ENCODE measurements around the gene C1QTNF4. TPM values are rescaled to one million over a fixed set of nuclear protein-coding genes. Genes with fewer than 3 reads are reported as not detected.
A peak's percentile ranks its signal among the peaks of the same experiment; 100 is the strongest.

Gene C1QTNF4
- total and polyA plus RNA-seq, 9 of the 15 experiments (the other 6 are each of a cell fraction or from before 2014, with no cell fraction given): not detected

- TF ChIP-seq ZFP1 (CRISPR knock-in tag; IDR thresholded peaks at IDR 0.05) (no peak), TEAD2 (tag; IDR thresholded peaks at IDR 0.05) (no peak), ZKSCAN3 (CRISPR knock-in tag; IDR thresholded peaks at IDR 0.05) (no peak), MYNN (IDR thresholded peaks at IDR 0.05) (peak; percentile 100), MYNN (CRISPR knock-in tag; IDR thresholded peaks at IDR 0.05) (peak; percentile 82), ATF2 (CRISPR knock-in tag; IDR thresholded peaks at IDR 0.05) (no peak), AFF4 (CRISPR knock-in tag; IDR thresholded peaks at IDR 0.05) (peak; percentile 98), ILF3 (IDR thresholded peaks at IDR 0.05; ENCODE audit: borderline replicate concordance) (no peak; the same call in 1 of the 2 replicates), ZNF311 (CRISPR knock-in tag; IDR thresholded peaks at IDR 0.05) (no peak), SMARCE1 (IDR thresholded peaks at IDR 0.05) (peak; percentile 71; the same call in 1 of the 2 replicates), TCF7L2 (IDR thresholded peaks at IDR 0.05; ENCODE audit: low read depth, low read length) (no peak), MYBL2 (IDR thresholded peaks at IDR 0.05; ENCODE audit: low read depth) (0 out of 2 replicates have a peak, but pooled peaks have one; percentile 17), MYBL2 (CRISPR knock-in tag; IDR thresholded peaks at IDR 0.05; ENCODE audit: borderline replicate concordance) (no peak), ZSCAN32 (CRISPR knock-in tag; IDR thresholded peaks at IDR 0.05) (no peak), FOS (IDR thresholded peaks at IDR 0.05; ENCODE audit: extremely low read depth, insufficient read length) (no peak), HNRNPK (IDR thresholded peaks at IDR 0.05; ENCODE audit: low read depth, low read length, poor library complexity, severe bottlenecking) (no peak), SP2 (IDR thresholded peaks at IDR 0.05; ENCODE audit: extremely low read depth, low read depth, low read length, poor library complexity, severe bottlenecking) (no peak), STAT6 (CRISPR knock-in tag; IDR thresholded peaks at IDR 0.05) (no peak), GTF2B (IDR thresholded peaks at IDR 0.05; ENCODE audit: extremely low read depth, insufficient read length) (no peak)
These were observed 15.4 kb downstream of the C1QTNF4 start, which contains the start of the genes KBTBD4 and NDUFS3 (continued) for GRCh38 chr11:47578524-47579494.

All from K562 (cell line).